ENCODE measurements around the gene LRRC4.

Gene LRRC4

DNA sequence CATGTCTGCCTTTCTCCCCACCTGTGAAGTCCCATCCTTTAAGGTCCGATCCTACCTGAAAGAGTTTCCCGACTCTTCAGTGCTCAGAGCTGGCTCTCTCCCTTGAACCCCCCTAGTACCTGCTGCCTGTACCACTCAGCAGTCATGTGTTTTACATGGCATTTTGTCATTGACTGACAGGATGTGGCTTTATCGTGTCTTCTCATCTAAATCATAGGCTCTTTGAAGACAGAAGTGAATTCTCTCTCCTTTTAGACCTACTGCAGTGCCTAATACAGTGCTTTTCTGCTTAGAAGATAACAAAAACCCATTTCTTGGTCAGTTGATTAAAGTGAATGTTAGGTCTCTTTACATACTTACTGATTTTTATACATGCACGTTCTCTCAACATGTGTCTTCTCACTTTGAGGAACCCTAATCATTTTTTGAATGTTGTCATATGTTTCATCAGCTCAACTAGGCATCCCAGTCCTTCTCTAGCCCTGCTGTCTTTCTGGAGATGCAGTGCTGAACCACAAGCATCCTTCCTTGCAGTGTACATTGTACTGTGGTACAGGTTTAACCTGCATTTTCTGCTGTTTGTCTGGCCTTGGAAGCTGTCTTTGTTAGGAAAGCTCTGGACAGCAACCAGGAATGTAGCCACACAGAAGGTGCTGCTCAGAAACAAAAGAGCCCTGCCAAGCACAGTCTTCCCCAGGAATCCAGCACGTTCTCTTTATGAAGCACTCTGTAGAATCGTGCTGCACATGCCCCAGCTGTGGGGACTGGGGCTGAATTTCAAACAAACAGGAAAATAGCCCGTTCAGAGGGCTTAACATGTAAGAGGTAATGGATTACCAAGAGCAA is 28.1 kb upstream of the LRRC4 start:
- DNase-seq: no peak

- no peak for DNase-seq
Observed at GRCh38 chr7:128057909-128058308, 26.7 kb upstream of the LRRC4 start.

- no peak for DNase-seq
Observed at GRCh38 chr7:128056901-128057300, 25.7 kb upstream of the LRRC4 start.

GRCh38 chr7:128055637-128056036 is 24.4 kb upstream of the LRRC4 start:
- DNase-seq: no peak

- no peak for DNase-seq
Observed at GRCh38 chr7:128054511-128054910, 23.3 kb upstream of the LRRC4 start.

DNA sequence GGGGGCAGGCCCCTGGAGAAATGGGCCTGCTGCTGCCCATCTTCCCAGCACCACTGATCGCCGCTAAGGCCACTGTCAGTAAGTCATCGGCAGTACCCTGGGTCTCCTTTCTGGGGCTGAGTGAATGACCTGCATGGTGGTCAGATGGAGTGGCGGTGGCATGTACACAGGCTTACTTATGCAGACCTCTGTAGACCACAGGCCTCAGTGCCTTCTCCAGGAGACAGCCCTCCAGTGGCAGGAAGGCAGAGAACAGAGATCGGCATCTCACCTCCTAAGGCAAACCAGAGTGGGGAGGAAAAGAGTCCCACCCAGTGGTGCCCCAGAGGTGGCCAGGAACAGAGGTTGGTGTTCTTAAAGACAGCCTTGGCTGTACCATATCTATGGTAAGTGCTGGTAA is 22.8 kb upstream of the LRRC4 start:
- DNase-seq: no peak

DNA sequence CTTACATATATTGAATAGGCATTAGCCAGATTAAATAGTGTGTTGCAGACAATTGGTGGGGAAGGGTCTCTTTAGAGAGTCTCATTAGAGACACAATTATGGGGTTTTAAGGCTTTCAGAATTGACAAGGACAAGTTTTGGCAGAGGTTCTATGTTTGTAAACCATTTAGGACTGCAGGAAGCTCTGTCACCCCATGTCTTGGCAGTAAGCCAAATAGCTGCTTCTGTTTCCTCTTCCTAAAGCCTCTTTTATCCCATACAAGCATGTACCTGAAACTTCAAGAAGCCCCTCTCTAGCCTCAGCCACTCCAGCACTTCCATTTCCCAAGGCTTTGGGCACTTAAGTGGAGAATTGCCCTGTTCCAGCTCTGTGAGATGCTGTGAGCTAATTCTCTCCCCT is 21.8 kb upstream of the LRRC4 start:
- no peak for DNase-seq

- no peak for DNase-seq
Observed at GRCh38 chr7:128052404-128052803, 21.2 kb upstream of the LRRC4 start.

GRCh38 chr7:128045766-128046165 is 14.5 kb upstream of the LRRC4 start:
- DNase-seq: no peak

DNA sequence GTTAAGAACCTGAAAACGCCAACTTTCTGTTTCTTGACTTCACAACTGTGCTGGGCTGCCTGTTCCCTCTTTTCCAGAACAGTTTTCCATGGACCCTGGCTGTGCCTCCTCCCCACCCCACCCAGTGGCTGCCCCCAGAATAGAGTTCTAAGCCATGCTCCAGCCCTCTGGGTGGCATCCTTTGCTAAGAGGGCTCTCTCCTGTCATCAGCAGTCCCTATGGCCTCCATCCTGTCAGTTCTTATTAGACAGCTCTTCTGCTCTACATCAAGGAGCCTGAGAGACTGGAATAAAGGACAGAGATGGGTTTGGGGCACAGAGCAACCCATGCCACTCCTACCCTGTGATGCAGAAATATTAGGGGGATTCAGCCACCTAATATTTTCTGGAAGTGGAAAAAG is 13.9 kb upstream of the LRRC4 start:
- DNase-seq: no peak

DNA sequence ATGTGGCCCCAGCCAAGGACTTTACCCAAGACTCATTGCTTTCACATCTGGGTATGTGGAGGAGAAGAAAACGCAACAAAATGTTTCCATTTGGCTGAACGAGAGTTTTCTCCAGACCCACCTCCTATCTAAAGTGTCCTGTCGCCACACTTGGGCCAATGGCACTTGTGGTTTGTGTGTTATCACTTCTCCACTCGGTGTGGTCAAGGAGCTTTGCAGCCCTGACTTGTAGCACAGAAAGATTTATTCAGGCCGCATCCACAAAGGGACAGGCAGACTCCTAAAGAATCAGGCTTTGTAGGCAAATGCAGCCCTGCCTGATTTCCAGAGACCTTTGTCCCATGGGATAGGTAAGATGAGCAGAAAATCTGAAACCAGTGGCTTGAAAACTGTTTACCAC is 12.8 kb upstream of the LRRC4 start:
- no peak for DNase-seq

DNA sequence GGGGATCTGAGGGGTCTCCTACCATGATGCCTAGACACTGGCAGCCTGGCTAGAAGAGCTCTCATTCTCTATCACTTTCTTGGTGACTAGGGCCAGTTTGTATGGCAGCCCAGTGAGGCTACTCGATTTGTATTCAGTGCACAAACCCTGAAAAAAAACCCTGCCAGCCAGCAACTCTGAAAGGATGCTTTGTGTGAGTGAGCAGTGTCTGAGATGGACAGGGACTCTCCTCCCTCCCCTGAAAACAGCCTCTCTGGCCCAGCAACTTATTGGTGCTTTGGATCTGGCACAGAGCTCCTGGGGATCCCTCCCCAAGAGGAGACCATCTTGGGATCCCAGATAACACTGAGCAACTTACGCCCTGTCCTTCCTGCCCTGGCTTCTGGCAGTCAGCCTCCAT is 10.8 kb upstream of the LRRC4 start:
- no peak for DNase-seq

DNA sequence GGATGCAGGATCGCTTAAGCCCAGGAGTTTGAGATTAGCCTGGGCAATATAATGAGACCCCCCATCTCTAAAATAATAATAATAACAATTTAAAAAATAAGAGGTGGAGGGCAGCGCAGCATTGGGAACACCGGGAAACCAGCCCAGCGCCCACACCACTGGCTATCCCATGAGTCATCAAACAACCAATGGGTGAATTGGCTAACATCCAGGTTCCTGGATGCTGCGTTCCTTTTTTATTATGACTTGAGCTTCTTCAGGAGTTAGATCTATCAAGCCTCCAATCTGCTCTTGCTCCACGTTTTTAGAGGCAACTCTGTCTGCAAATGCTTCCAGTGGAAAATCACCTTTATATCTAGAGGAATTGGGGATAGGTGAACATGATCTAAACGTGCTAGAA is 10.0 kb upstream of the LRRC4 start:
- DNase-seq: no peak

- no peak for DNase-seq
Observed at GRCh38 chr7:128040205-128040604, 9.0 kb upstream of the LRRC4 start.

DNA sequence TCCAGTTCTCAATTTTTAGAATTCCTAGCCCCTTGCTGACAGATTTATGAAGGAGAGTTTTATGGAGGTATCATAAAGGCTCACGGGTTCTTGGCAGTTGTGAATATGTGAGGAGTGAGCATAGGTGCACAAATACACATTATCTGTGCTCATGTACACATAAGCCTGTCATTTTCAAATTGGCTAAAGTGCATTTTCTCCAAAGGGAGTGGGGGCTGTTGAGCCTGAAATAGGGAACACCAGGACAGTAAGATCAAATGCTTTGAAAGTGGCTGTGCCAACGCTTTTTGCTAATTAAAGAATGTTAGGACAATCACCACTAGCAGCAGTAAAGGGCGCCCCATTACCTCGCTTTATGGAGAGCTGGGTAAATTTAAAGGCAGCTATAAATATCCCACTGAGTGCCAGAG is 8.3 kb upstream of the LRRC4 start:
- DNase-seq: no peak

DNA sequence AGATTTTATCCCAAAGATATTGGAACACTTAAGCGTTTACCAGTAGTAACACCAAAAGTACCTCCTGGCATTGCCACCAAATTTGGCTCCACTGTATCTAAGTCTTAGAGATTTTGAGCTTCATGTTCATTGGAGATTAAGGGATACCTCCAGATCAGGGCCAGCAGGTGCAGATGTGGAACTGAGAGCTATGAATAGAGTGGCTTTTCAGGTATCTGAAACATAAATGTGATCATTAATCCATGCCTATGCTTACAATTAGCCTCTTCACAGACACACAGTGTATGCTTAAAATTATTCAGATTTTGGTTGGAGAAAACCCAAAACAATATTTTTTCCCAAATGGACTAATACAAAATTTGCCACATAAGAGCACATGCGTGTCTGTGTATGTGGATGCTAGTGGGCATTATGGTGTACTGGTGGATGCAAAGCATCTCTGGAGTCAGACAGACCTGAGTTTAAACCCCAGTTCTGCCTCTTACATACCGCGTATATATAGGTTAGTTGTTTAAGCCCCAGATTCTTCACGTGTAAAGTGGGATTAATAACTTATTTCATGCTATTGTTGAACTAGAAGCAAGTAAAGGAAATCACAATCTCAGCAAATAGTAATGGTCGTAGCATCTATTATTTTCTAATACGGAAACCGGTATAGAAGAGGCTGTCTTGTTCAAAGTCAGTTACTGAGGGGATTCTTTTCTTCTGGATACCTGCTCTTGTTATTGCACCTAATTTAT is 6.8 kb upstream of the LRRC4 start:
- DNase-seq: no peak

- no peak for DNase-seq
Observed at GRCh38 chr7:128037081-128037480, 5.8 kb upstream of the LRRC4 start.

DNA sequence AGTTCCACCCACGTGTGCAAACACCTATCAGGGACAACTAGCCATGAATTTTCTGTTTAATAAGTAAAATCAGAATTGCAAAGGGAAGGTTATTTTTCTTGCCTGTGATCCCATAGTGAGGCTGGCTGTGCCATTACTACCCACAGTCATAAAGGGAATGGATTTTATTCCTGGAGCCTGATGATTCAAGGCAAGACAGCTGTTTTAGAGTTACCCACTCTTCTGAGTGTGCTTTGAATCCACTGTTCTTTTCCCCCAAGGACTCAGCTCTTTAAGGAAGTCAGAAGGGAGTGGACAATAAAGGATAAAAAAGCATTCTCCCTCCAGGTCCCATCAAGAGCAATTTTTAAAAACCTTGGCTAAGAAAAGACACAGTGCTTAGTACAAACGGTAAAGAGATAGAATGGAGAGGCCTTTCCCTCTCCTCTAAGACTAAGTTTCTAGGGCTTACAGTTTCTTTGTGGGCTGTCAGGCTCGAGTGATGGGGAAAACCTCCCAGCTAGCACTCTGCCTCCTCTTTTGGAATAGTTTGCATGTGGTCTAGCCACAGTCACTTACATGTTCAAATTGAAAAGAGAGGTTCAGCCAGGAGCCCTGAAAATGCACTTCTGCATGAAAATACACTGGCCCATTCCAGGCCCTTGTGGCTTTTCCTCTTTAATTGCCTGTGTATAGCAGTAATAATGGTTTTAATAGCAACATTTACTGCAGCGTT is 5.1 kb upstream of the LRRC4 start:
- no peak for DNase-seq

- DNase-seq: no peak
Observed at GRCh38 chr7:128035712-128036111, 4.5 kb upstream of the LRRC4 start.

DNA sequence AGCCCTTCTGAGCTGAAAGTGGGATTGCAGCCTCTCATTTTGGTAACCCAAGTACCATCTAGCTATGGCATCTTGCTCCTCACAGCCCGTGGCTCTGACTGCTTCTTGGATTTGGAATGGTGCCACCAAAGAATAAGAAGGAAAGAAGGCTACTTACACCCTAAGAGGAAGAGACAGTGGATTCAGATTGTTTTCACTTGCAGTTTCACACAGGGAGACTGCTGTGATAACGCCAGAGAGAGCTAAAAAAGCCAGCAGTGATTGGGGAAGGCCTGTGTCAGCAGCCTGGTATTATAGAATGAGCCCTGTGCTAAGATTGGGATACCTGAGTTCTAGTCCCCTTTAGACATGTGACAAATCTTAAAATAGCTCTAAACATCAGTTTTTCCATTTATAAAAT is 3.6 kb upstream of the LRRC4 start:
- DNase-seq: no peak

DNA sequence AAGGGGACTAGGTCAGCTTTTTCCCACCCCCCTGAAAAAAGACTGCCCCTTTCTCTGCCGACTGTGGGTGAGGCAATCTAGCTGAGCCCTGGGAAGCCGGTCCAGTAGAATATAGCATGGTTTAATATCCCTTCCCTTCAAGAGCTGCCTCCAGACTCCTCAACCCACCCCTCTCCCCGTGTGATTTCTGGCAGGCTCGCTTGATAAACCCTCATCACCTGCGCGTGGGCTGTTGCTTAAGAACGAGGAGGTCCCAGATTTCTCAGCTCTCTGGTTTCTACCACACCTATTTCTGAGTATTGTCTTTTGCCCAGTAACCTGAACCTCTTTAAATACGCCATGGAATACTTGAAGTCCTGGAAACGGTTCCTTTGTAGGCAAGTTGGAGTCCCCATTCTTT is 2.0 kb upstream of the LRRC4 start:
- DNase-seq: no peak

- peak; percentile 48 for DNase-seq
Observed at GRCh38 chr7:128032605-128033235, 1.5 kb upstream of the LRRC4 start.

DNA sequence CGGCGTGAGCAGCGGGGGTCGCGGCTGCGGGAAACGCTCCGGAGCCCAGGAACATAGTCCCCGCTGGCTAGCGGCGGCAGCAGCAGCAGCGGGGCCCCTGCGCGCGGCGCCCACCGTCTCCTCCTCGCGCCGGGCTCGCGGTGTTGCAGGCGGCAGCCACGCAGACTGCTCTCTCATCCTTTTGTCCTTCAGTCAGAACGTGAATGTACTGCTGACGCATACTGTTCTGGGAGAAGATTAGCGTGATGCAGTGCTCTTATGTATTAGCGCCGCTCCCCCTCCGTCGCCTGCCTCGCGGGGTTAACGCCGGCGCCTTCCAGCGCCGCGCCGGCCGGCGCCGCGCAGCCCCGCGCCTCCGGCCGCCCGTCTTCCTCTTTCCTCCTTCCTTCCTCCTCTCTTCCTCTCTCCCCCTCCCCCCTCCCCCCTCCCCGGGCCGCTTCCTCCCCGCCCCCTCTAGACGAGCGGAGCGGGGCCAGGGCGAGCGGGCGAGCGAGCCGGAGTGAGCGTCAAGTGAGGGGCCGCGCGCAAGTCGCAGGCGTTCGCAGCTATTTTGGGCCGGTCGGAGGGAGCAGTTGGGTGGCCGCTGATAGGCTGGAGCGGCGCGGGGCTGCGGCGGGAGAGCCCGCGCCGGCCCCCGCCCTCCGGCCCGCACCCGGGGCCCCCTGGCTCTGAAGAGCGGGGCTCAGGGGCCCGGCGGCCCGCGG is 816 bp upstream of the LRRC4 start:
- DNase-seq: peak; percentile 58

Measured in left hindlimb (tissue), 1 donor.